CD8-positive, alpha-beta memory T cell (primary cell): ENCODE measurements around the gene RASA2. TPM values are rescaled to one million over a fixed set of nuclear protein-coding genes. Genes with fewer than 3 reads are reported as not detected.

Source experiments
- CTCF ChIA-PET: fragments of 350-600 bp; sonication (Branson Sonifier 250); formaldehyde crosslinking; loops from one replicate; lab custom pipeline; 2021; ENCODE audit warnings: antibody characterized with exemption; lab: Charles Lee
- POLR2A ChIA-PET: fragments of 350-600 bp; sonication (Branson Sonifier 250); formaldehyde crosslinking; loops from one replicate; lab custom pipeline; 2021; ENCODE audit warnings: antibody characterized with exemption; lab: Charles Lee
- DNase-seq, 5 donors: peaks; one replicate each; pipeline versions ENCODE4 v3.0.0 to v3.0.0-alpha.2; 2020 to 2022; ENCODE audit warnings: mixed read lengths in 1 of 5
- H3K27ac ChIP-seq: one replicate; pipeline ENCODE4 v1.7.0; 2013; ENCODE audit warnings: low read depth, mild to moderate bottlenecking, low read length, moderate library complexity
- H3K27me3 ChIP-seq: 2 replicates; pipeline ENCODE4 v1.7.0; 2013; ENCODE audit warnings: low read length, mild to moderate bottlenecking; ENCODE audit not compliant: insufficient read depth, poor library complexity, severe bottlenecking
- H3K36me3 ChIP-seq: 2 replicates; pipeline ENCODE4 v1.7.0; 2013; ENCODE audit warnings: mild to moderate bottlenecking, low read length, moderate library complexity; ENCODE audit not compliant: insufficient read depth
- H3K4me1 ChIP-seq: 2 replicates; pipeline ENCODE4 v1.7.0; 2013; ENCODE audit warnings: mild to moderate bottlenecking, low read length, moderate library complexity; ENCODE audit not compliant: insufficient read depth
- H3K4me3 ChIP-seq: 2 replicates; pipeline ENCODE4 v1.7.0; 2013; ENCODE audit warnings: mild to moderate bottlenecking, low read length
- H3K9me3 ChIP-seq: 2 replicates; pipeline ENCODE4 v1.7.0; 2013; ENCODE audit warnings: mild to moderate bottlenecking, low read length
- H3K27ac Mint-ChIP-seq, 8 donors: one replicate each; pipeline ENCODE4 v1.8.0; 2020 to 2021; ENCODE audit warnings: mixed read lengths in 8 of 8, mild to moderate bottlenecking in 6 of 8, inconsistent platforms in 3 of 8, moderate library complexity in 3 of 8
- H3K27me3 Mint-ChIP-seq, 2 donors: one replicate each; pipeline ENCODE4 v1.8.0; 2020 to 2021; ENCODE audit warnings: mixed read lengths in 2 of 2, mild to moderate bottlenecking in 1 of 2, moderate library complexity in 1 of 2
- H3K36me3 Mint-ChIP-seq, 3 donors: one replicate each; pipeline ENCODE4 v1.8.0; 2020 to 2021; ENCODE audit warnings: mixed read lengths in 3 of 3, inconsistent platforms in 1 of 3, mild to moderate bottlenecking in 1 of 3
- H3K4me1 Mint-ChIP-seq, 3 donors: one replicate each; pipeline ENCODE4 v1.8.0; 2020 to 2021; ENCODE audit warnings: mixed read lengths in 3 of 3, inconsistent platforms in 1 of 3, mild to moderate bottlenecking in 1 of 3
- H3K4me3 Mint-ChIP-seq, 7 donors: one replicate each; pipeline ENCODE4 v1.8.0; 2020 to 2021; ENCODE audit warnings: mixed read lengths in 7 of 7, mild to moderate bottlenecking in 6 of 7, moderate library complexity in 4 of 7, inconsistent platforms in 2 of 7
- H3K9me3 Mint-ChIP-seq, 5 donors: one replicate each; pipeline ENCODE4 v1.8.0; 2020 to 2022; ENCODE audit warnings: mixed read lengths in 5 of 5, mild to moderate bottlenecking in 3 of 5, moderate library complexity in 2 of 5, inconsistent platforms in 1 of 5
- polyA plus RNA-seq: library from polyadenylated mRNA; unstranded; fragments of 300-500 nt; fragmentation: Illumina TruSeq; gene quantifications from one replicate; pipeline ENCODE4 v1.2.3, GENCODE V29; 2021
- total RNA-seq, 2 experiments: library from RNA; stranded (reverse); gene quantifications; one replicate each; pipeline ENCODE4 v1.2.3, GENCODE V29; 2021

RASA2 gene
- total and polyA plus RNA-seq, 3 experiments from 2014 or later, result 34.0 to 39.2 (median 36.4) TPM

DNA sequence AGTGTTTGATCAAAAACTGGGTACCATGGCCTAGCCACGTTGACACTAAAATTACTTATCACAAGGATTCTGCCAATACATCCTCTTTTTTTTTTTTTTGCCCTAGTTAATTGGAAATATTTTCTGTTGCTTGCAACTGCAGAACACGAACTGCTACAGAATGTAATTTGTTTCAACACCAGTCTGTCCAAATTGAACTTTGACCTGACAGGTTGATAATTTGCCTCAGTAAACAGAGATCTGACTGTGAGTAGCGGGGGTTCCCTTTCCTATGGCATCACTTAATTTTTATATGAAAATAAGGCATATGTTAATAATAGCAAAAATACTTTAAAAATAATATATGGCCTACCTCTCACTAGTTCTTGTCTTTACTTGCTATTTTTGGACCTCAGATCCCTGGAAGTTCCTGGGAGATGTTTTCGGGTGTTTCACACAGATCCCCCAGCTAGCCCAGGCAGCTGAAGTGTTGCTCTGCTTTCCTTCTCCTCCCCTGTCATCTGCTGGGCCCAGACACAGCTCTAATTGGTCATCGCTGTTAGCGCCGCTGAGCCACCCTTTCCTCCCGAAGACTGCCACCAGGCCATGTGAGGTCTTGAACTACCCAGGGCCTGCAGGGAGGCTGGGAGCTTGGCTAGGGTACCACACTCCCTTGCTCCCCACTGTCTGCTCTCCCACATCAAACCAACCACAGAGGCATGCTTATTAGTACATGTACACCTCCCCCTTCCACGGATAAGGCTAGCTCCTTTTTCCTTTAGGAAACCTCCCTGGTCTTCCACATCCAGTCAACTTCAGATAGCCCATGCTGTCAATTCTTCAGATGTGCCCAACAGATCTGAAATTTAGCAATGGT, 161.5 kb downstream of the RASA2 start:
- Mint-ChIP-seq H3K4me1 (peaks cover 0 to 4% (median 3%) of the 10 kb centered on the region in 3 donors), H3K27me3 (no peaks in the 10 kb centered on the region), H3K4me3 (no peak overlapping the region), H3K27ac (no peak overlapping the region), H3K36me3 (no peaks in the 10 kb centered on the region), H3K9me3 (no peaks in the 10 kb centered on the region)
- CTCF ChIA-PET, result interaction anchor here (1.4 to 1.6 kb wide), 3 partner anchors 10 to 194 kb away, joined by 3 to 6 read pairs (median 4); no protein-coding TSS in a partner anchor
- Histone ChIP-seq H3K36me3 (no peaks in the 10 kb centered on the region), H3K4me1 (no peaks in the 10 kb centered on the region), H3K27ac (no peak overlapping the region), H3K4me3 (no peak overlapping the region), H3K9me3 (no peaks in the 10 kb centered on the region), H3K27me3 (no peaks in the 10 kb centered on the region)
- POLR2A ChIA-PET, result no interaction called here
- DNase-seq, result no peak

DNA sequence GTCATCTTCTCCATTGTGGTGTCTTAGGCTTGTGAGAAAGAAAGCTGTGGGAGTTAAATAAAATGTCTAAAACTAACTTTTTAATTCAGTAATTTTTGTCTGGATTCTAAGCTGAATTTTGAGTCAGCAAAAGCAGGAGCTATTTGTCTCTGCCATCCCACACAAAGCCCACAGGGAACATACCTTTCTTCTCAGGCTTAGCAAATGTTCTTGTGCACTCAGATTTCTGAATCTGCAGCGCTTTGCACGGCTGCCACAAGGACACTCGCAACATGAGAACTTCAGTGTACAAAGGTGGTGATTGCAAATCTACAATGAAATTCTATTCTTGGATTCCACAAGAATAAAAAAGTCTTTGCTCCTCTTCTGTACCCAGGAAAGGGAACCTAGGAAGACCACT, 163.0 kb downstream of the RASA2 start:
- CTCF ChIA-PET, result interaction anchor here (0.9 to 1.6 kb wide), 4 partner anchors 8 to 195 kb away, joined by 3 to 6 read pairs (median 4); no protein-coding TSS in a partner anchor
- Histone ChIP-seq H3K27ac (no peak overlapping the region), H3K4me1 (no peaks in the 10 kb centered on the region), H3K4me3 (no peak overlapping the region), H3K36me3 (no peaks in the 10 kb centered on the region), H3K9me3 (no peaks in the 10 kb centered on the region), H3K27me3 (no peaks in the 10 kb centered on the region)
- Mint-ChIP-seq H3K4me3 (no peak overlapping the region), H3K27me3 (peaks cover 0 to 5% of the 10 kb centered on the region in 2 donors), H3K9me3 (no peaks in the 10 kb centered on the region), H3K4me1 (peaks cover 0 to 2% (median under 1%) of the 10 kb centered on the region in 3 donors), H3K36me3 (no peaks in the 10 kb centered on the region), H3K27ac (no peak overlapping the region)
- POLR2A ChIA-PET, result no interaction called here
- no peak for DNase-seq

DNA sequence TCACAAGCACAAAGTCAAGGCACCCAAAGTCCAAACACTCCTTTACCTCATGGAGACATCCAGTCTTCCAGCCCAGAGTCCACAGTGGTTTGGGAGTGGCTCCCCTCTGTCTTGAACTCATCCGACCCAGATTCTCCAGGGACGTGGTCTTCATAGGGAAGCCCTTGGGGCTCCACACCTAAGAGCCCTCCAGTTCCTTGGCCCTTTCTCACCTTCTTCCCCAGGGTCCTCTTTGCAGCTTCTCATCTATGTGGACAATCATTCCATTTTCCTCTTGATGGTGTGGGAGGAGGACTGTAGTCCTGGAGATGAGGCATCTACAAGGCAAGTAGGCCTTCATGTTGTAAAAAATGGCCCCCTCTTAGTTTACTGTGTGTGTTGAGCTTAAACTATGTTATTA, 164.0 kb downstream of the RASA2 start:
- Histone ChIP-seq H3K36me3 (no peaks in the 10 kb centered on the region), H3K4me1 (no peaks in the 10 kb centered on the region), H3K27ac (no peak overlapping the region), H3K9me3 (no peaks in the 10 kb centered on the region), H3K27me3 (no peaks in the 10 kb centered on the region), H3K4me3 (no peak overlapping the region)
- Mint-ChIP-seq H3K4me3 (no peak overlapping the region), H3K9me3 (no peaks in the 10 kb centered on the region), H3K27ac (no peak overlapping the region), H3K27me3 (peaks cover 0 to 5% of the 10 kb centered on the region in 2 donors), H3K36me3 (no peaks in the 10 kb centered on the region), H3K4me1 (no peaks in the 10 kb centered on the region)
- ChIA-PET CTCF (no interaction called here), POLR2A (no interaction called here)
- DNase-seq, result no peak

DNA sequence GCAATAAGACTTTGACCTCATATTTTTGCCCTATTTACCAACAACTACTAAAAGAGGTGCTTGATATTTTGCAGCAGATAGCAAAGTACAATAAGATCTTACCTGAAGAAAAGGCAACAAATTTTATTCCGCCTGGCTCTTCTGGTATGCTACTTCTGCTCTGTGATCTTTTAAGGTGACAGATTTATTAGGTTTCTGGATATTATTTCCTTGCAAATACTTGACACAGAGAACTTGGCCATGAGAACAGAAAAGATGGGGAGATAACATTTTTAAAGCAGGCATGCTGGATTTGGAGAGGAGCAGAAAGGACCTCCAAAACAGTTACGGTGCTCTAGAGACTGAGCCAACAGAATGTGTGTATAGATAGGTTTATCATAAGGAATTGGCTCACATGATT, 164.6 kb downstream of the RASA2 start:
- Histone ChIP-seq H3K9me3 (no peaks in the 10 kb centered on the region), H3K27me3 (no peaks in the 10 kb centered on the region), H3K36me3 (no peaks in the 10 kb centered on the region), H3K4me1 (no peaks in the 10 kb centered on the region), H3K4me3 (no peak overlapping the region), H3K27ac (no peak overlapping the region)
- H3K27me3 Mint-ChIP-seq, result peaks cover under 1 to 9% of the 10 kb centered on the region in 2 donors
- no peaks in the 10 kb centered on the region for H3K4me1 Mint-ChIP-seq
- no peak overlapping the region for H3K27ac Mint-ChIP-seq
- POLR2A ChIA-PET, result no interaction called here
- CTCF ChIA-PET, result no interaction called here
- no peak overlapping the region for H3K4me3 Mint-ChIP-seq
- H3K9me3 Mint-ChIP-seq, result no peaks in the 10 kb centered on the region
- no peaks in the 10 kb centered on the region for H3K36me3 Mint-ChIP-seq
- DNase-seq, result no peak

DNA sequence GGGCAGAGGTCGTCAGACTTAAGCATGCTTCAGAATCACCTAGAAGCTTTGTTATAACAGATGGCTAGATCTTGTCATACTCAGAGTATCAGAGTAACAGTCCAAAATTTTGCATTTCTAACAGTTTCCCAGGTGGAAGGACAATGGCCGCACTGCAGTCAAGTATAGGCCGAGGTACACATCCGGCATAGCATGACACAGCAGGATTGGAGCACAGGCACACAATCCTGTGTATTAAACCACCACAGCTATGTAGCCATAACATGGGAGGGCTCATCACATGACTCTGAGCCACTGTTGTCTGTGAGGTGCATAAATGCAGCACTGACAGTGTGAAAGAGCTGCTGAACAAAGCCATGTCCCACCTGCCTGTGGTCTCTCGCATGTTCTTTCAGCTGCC, 165.5 kb downstream of the RASA2 start:
- no peaks in the 10 kb centered on the region for H3K4me1 ChIP-seq
- H3K36me3 Mint-ChIP-seq, result no peaks in the 10 kb centered on the region
- no peak overlapping the region for H3K27ac ChIP-seq
- H3K36me3 ChIP-seq, result no peaks in the 10 kb centered on the region
- H3K4me1 Mint-ChIP-seq, result no peaks in the 10 kb centered on the region
- peaks cover 3% of the 10 kb centered on the region for H3K27me3 ChIP-seq
- no peak overlapping the region for H3K27ac Mint-ChIP-seq
- H3K4me3 Mint-ChIP-seq, result no peak overlapping the region
- H3K9me3 Mint-ChIP-seq, result no peaks in the 10 kb centered on the region
- H3K27me3 Mint-ChIP-seq, result peaks cover 10 to 17% of the 10 kb centered on the region in 2 donors
- no peak overlapping the region for H3K4me3 ChIP-seq
- DNase-seq, result no peak
- ChIA-PET CTCF (no interaction called here), POLR2A (no interaction called here)
- H3K9me3 ChIP-seq, result no peaks in the 10 kb centered on the region

DNA sequence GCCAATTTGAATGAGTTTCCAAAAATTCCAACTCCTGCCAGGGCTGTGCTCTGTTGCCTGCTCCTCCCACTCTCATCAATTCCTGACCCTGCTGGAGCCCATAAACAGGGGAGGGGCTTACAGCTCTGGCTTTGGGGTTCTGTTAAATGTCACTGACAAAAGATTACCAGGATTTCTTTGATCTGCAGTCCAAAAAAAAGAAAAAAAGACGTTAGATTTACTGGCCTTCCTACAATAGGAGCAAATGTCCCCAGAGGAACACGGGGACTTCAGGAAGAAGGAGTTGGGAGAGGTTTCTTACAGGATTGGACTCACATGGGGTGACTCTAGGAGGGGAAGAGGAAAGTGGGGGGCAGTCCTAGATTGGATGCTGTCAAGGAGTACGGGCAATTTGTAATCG, 167.0 kb downstream of the RASA2 start:
- no peak overlapping the region for H3K4me3 Mint-ChIP-seq
- H3K9me3 ChIP-seq, result no peaks in the 10 kb centered on the region
- H3K27me3 Mint-ChIP-seq, result peaks cover 19 to 32% of the 10 kb centered on the region in 2 donors
- H3K36me3 ChIP-seq, result no peaks in the 10 kb centered on the region
- ChIA-PET POLR2A (no interaction called here), CTCF (no interaction called here)
- no peak overlapping the region for H3K27ac ChIP-seq
- H3K36me3 Mint-ChIP-seq, result no peaks in the 10 kb centered on the region
- no peak for DNase-seq
- no peaks in the 10 kb centered on the region for H3K4me1 Mint-ChIP-seq
- no peaks in the 10 kb centered on the region for H3K9me3 Mint-ChIP-seq
- H3K27me3 ChIP-seq, result peaks cover 11% of the 10 kb centered on the region
- H3K4me3 ChIP-seq, result no peak overlapping the region
- H3K27ac Mint-ChIP-seq, result no peak overlapping the region
- H3K4me1 ChIP-seq, result no peaks in the 10 kb centered on the region

DNA sequence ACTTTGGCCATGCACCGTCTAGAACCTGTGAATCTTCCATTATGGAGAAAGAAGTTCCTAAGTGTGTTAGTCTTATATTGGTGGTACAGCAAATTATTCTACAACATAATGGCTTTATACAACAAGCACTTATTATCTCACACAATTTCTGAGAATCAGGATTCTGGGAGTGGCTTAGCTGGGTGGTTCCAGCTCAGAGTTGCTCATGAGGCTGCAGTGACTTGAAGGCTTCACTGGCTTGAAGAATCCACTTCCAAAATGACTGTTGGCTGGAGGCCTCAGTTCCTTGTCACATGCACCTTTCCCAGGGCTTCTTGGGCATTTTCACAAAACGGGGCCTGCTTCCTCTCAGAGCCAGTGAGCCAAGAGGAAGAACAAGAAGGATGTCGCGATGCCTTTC, 169.0 kb downstream of the RASA2 start:
- H3K27ac ChIP-seq, result no peak overlapping the region
- H3K36me3 ChIP-seq, result no peaks in the 10 kb centered on the region
- H3K27me3 Mint-ChIP-seq, result peaks cover 35 to 48% of the 10 kb centered on the region in 2 donors
- ChIA-PET POLR2A (no interaction called here), CTCF (no interaction called here)
- peaks cover 0 to 11% (median 7%) of the 10 kb centered on the region in 3 donors for H3K4me1 Mint-ChIP-seq
- no peak overlapping the region for H3K27ac Mint-ChIP-seq
- DNase-seq, result no peak
- no peaks in the 10 kb centered on the region for H3K4me1 ChIP-seq
- no peaks in the 10 kb centered on the region for H3K36me3 Mint-ChIP-seq
- H3K9me3 Mint-ChIP-seq, result no peaks in the 10 kb centered on the region
- no peak overlapping the region for H3K4me3 ChIP-seq
- peaks cover 12% of the 10 kb centered on the region for H3K27me3 ChIP-seq
- H3K9me3 ChIP-seq, result no peaks in the 10 kb centered on the region
- H3K4me3 Mint-ChIP-seq, result no peak overlapping the region

DNA sequence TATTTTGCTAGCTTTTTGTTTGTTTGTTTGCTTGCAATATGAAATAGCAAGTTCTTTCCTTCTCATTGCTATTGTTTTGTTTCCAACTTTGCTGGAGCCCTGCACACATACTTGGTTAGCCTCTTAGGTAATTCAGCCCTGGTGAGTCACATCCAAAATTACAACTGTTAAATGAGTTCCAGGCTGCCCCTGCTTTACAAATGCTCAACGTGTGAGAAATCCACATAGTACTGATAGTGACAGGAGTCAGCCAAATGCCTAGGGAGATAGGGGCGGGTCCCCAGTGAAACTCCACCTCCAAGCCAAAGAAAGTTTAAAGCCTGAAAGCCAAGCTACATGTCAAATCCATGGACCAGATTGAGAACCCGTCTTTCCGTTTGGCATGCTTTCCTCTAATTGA, 169.9 kb downstream of the RASA2 start:
- ChIA-PET CTCF (no interaction called here), POLR2A (no interaction called here)
- Histone ChIP-seq H3K36me3 (no peaks in the 10 kb centered on the region), H3K4me3 (no peak overlapping the region), H3K27me3 (peaks cover 15% of the 10 kb centered on the region), H3K4me1 (no peaks in the 10 kb centered on the region), H3K9me3 (no peaks in the 10 kb centered on the region), H3K27ac (no peak overlapping the region)
- H3K27me3 Mint-ChIP-seq, result peaks cover 41 to 57% of the 10 kb centered on the region in 2 donors
- no peak for DNase-seq
- H3K36me3 Mint-ChIP-seq, result no peaks in the 10 kb centered on the region
- H3K4me3 Mint-ChIP-seq, result no peak overlapping the region
- H3K9me3 Mint-ChIP-seq, result no peaks in the 10 kb centered on the region
- no peak overlapping the region for H3K27ac Mint-ChIP-seq
- peaks cover 0 to 11% (median 7%) of the 10 kb centered on the region in 3 donors for H3K4me1 Mint-ChIP-seq
